SIG-M5 (cell line): ENCODE results near the gene NDUFA6.
A peak's percentile ranks its signal among the peaks of the same experiment; 100 is the strongest.
"Not testable (repeated sequence)": the region's sequence is repeated elsewhere in the genome, so short reads cannot be mapped to it uniquely, and the experiment has no call there.

Experiments
- DNase-seq: peaks from one replicate; lab custom pipeline; 2025; lab: John Stamatoyannopoulos, UW

Gene NDUFA6

GRCh38 chr22:42112793-42113192 is 22.2 kb upstream of the NDUFA6 start:
- not testable (repeated sequence) for DNase-seq

DNA sequence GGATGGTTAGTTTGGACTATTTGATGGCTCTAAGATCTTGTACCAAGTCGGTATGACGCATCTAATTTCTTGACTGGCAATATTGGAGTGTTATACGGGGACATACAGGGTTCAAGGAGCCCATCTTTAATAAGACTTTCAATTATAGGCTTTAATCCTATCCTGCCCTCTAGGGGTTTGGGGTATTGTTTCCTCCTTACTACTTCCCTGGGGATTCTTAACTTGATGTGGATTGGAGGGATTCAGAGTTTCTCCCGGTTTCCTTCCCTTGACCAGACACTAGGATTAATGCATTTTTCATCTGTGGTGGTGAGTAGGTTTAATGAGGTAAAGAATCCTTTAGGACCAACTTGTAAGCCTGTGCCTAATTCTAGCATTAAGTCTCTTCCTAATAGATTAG is 21.2 kb upstream of the NDUFA6 start:
- DNase-seq = no peak

GRCh38 chr22:42108848-42109247 is 18.3 kb upstream of the NDUFA6 start:
- no peak for DNase-seq

- DNase-seq = not testable (repeated sequence)
These were observed 13.8 kb upstream of the NDUFA6 start for GRCh38 chr22:42104332-42104860.

DNA sequence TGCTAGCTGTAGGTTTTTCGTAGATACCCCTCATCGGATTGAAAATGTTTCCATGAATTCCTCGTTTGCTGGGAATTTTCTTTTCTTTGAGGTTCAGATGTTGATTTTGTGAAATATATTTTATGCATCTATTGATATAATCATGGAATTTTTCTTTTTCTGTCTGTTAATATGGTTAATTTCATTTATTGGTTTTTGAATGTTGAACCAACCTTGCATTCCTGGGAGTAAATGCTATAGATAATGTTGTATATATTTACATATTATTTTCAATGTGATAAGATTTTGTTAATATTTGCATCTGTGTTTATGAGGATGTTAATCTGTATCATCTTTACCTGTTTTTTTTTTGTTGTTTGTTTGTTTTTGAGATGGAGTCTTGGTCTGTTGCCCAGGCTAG is 10.6 kb upstream of the NDUFA6 start:
- DNase-seq = no peak

GRCh38 chr22:42091455-42091782 is 847 bp upstream of the NDUFA6 start:
- DNase-seq = no peak

- no peak for DNase-seq
These were observed 4.5 kb downstream of the NDUFA6 start for GRCh38 chr22:42086051-42086450.

DNA sequence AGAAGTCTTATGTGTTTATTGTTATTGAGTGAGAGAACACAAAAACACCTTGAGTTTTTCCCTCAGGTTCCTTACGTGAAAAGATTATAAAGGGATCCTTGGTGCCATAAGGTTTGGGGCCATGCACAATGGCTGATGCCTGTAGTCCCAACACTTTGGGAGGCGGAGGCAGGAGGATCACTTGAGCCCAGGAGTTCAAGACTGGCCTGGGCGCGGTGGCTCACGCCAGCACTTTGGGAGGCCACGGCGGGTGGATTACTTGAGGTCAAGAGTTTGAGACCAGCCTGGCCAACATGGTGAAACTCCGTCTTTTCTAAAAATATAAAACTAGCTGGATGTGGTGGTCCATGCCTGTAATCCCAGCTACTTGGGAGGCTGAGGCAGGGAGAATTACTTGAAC is 5.7 kb downstream of the NDUFA6 start:
- no peak for DNase-seq

- no peak for DNase-seq
These were observed 7.5 kb downstream of the NDUFA6 start for GRCh38 chr22:42083119-42083518.

- DNase-seq = no peak
These were observed 10.3 kb downstream of the NDUFA6 start for GRCh38 chr22:42080287-42080686.

DNA sequence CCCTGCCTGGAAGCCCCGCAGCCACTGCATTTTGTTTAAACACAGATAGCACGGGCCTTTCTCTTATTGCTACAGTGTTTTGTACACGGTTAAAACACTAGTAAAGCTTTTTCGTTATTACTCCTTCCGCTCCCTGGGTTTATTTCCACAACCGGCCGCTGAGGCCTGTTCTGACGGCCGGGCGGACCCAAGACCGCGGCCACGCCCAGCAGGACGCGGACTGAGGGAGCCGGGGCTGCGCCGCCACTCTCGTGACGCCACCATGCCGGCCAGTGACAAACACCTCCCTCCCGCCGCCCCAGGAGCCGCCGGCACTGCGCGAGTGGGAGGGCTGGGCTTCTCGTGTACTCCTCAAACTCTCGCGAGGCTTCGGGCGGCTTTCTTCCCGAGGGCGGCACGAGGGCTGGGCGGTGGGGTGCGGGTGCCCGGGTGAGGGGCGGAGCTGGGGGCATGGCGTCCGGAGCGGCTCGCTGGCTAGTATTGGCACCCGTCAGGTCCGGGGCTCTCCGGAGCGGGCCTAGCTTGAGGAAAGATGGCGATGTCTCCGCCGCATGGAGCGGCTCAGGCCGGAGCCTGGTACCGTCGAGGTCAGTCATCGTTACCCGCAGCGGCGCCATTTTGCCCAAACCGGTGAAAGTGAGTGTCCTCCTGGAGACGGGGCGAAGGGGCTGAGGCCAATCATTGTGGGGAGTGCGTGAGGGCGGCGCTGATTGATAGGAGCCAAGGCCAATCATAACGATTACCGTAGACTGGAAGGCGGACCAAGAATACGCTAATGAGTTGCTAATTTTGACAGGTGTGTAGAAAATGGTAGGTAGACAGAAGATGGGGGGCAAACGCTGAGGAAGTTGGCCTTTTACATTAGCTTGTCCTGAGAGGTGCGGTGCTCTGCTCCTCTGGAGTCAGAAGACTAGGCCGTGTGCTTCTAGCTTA is 11.0 kb downstream of the NDUFA6 start, which contains the start of gene SMDT1:
Gene SMDT1 (plus strand): TSS at position 382 of the 933 bp plus-strand sequence. CDS start 69 bp downstream, at position 451.
- DNase-seq = peak; percentile 87

GRCh38 chr22:42078469-42079318 is 11.9 kb downstream of the NDUFA6 start:
- DNase-seq = no peak

DNA sequence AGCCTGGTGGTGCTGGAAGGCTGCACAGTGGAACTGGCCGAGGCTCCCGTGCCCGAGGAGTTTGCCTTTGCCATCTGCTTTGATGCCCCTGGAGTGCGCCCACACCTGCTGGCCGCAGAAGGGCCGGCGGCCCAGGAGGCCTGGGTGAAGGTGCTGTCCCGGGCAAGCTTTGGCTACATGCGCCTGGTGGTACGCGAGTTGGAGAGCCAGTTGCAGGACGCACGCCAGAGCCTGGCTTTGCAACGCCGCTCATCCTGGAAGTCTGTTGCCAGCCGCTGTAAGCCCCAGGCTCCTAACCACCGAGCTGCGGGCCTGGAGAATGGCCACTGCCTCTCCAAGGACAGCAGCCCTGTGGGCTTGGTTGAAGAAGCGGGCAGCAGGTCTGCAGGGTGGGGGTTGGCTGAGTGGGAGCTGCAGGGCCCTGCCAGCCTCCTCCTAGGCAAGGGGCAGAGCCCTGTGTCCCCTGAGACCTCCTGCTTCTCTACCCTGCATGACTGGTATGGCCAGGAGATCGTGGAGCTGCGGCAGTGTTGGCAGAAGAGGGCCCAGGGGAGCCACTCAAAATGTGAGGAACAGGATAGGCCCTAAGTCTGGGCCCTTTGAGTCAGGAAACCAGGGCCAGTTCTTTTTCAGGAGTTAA is 13.0 kb downstream of the NDUFA6 start:
- no peak for DNase-seq

DNA sequence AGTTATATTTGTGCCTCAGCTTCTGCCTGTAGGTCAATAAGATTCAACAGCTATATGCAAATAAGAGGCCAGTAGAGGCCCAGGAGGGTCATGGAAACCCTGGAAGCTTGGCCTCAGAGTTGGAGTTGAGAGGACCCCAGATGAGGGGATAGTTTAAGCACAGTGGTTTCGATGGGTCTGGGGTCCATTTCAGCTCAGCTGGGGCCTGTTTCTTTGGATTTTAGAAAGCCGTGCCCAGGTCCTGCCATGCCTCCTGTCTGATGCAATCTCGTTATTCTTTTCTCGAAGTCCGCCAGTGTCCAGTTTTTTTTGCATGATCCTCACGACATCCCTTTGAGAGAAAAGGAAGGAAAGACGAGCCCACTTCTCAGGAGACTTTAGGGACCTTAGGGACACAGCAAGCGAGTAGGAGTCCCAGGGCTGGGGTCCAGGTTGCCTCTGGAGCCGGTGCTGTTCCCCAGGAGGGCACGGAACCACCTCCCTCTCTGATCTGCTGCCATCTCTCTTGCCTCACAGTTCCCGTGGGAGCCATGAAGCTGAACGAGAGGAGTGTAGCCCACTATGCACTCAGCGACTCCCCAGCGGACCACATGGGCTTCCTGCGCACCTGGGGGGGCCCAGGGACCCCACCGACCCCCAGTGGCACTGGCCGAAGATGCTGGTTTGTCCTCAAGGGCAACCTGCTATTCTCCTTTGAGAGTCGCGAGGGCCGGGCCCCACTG is 13.6 kb downstream of the NDUFA6 start:
- no peak for DNase-seq

DNA sequence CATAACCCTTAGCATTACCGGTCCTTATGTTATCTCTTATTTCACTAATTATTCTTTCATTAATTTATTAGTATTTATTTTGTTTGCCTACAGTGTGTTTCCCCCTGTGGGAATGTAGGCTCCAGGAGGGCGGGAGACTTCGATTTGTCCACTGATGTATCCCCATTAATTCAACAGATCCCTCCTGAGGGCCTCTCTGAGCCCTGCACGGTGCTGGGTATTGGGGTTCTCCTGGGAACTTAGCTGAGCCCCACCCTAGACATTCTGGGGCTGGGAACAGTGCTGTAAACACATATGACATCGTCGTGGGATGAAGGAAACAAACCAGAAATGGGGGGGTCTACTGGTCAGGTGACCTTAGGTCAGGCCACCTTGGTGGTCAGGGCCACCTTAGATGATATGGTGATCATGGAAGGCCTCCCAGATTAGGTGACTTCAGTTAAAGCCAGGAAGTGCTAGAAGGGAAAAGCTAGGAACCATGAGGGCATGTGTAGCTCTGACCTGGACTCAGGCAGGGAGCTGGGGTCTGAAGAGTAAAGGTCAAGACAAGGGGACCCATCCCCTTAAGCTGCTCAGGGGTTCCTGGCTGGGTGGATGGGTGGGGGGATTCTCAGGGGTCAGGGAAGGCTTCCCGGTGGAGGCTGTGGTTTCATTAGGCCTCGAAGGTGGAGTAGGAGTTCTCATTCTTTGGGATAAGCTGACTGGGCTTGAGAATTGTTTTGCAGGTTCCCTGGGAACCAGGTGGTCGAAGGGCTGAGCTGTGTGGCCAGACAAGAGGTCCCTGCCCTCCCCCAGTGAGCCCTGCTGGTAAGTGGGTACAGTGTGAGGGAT is 15.5 kb downstream of the NDUFA6 start:
- DNase-seq = no peak

- DNase-seq = no peak
These were observed 16.3 kb downstream of the NDUFA6 start, which contains the start of gene PHETA2 for GRCh38 chr22:42074132-42074811. PHETA2 (plus strand) TSS chr22:42074248; CDS start chr22:42077294, 3,046 bp downstream.

DNA sequence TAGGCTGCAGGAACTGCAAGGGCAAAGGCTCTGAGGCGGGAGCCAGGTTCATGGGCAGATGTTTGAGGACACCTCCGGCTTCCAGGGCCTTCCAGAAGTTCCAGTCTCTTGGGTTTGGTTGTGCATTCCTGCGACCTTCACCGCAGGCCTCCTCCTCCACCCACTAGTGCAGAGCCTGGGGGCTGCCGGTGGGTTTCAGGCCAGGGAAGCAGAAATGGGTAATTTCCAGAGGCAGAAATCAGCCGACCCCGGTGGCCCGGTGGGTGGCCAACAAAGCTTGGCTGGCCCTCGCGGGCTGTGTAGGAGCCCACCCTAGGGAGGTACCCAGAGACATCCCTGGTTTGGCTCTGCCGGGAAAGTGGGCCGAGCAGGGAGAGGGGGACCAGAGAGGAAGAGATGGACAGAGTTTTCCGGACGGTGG is 16.9 kb downstream of the NDUFA6 start:
- no peak for DNase-seq

GRCh38 chr22:42072606-42073330 is 17.8 kb downstream of the NDUFA6 start:
- no peak for DNase-seq

DNA sequence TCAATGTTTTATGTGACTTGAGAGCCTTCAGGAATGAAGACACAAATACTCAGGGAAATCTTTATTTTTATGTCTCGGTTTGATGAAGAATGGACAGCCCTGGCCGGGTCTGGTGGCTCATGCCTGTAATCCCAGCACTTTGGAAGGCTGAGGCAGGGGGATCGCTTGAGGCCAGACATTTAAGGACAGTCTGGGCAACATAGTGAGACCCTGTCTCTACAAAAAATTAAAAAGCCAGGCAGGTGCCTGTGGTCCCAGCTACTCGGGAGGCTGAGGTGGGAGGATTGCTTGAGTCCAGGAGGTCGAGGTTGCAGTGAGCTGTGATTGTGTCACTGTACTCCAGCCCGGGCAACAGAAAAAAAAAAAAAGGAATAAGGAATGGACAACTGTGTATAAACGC is 19.1 kb downstream of the NDUFA6 start:
- DNase-seq = not testable (repeated sequence)
